DND-41 (cell line): ENCODE measurements around the gene KICS2.
A peak's percentile ranks its signal among the peaks of the same experiment; 100 is the strongest.
"Not testable (repeated sequence)": the region's sequence is repeated elsewhere in the genome, so short reads cannot be mapped to it uniquely, and the experiment has no call there.

Experiments
- ATAC-seq: fragments of 200-7000 bp; cut with Tn5 transposase; 3 replicates; pipeline ENCODE4 v1.9.1; 2021; ENCODE audit warnings: low read depth; ENCODE audit not compliant: insufficient read depth
- DNase-seq: peaks from one replicate; pipeline ENCODE4 v3.0.0-alpha.2; 2020
- H2AFZ ChIP-seq: 2 replicates; pipeline ENCODE4 v1.6.0; 2012; ENCODE audit warnings: low read depth, low read length
- H3K27ac ChIP-seq: 2 replicates; pipeline ENCODE4 v1.5.1; 2012; ENCODE audit warnings: low read length, inconsistent platforms
- H3K27me3 ChIP-seq: fragments of 200-600 bp; sonication (generic); 2 replicates; pipeline ENCODE4 v1.6.0; 2012; ENCODE audit warnings: low read length, mild to moderate bottlenecking, inconsistent platforms; ENCODE audit not compliant: insufficient read depth, poor library complexity
- H3K36me3 ChIP-seq: 2 replicates; pipeline ENCODE4 v1.5.1; 2012; ENCODE audit warnings: low read length, inconsistent platforms; ENCODE audit not compliant: insufficient read depth
- H3K4me1 ChIP-seq: 2 replicates; pipeline ENCODE4 v1.5.1; 2012; ENCODE audit warnings: mild to moderate bottlenecking, low read length; ENCODE audit not compliant: insufficient read depth
- H3K4me2 ChIP-seq: 2 replicates; pipeline ENCODE4 v1.6.0; 2012; ENCODE audit warnings: mild to moderate bottlenecking, moderate library complexity, low read length, inconsistent platforms; ENCODE audit not compliant: insufficient read depth
- H3K4me3 ChIP-seq, 2 experiments: fragments of 200-600 bp in 1 of 2; shearing (Covaris generic) in 1 of 2; 2 replicates each; pipeline ENCODE4 v1.5.1; 2012 to 2016; ENCODE audit warnings: inconsistent platforms in 2 of 2, low read length in 2 of 2, mild to moderate bottlenecking in 2 of 2, low read depth in 1 of 2, moderate library complexity in 1 of 2
- H3K79me2 ChIP-seq: 2 replicates; pipeline ENCODE4 v1.6.0; 2012; ENCODE audit warnings: low read length, inconsistent platforms; ENCODE audit not compliant: insufficient read depth
- H3K9ac ChIP-seq: 2 replicates; pipeline ENCODE4 v1.6.0; 2012; ENCODE audit warnings: low read depth, mild to moderate bottlenecking, inconsistent platforms, low read length, moderate library complexity
- H3K9me3 ChIP-seq: 2 replicates; pipeline ENCODE4 v1.5.1; 2012; ENCODE audit warnings: low read length, moderate library complexity, mild to moderate bottlenecking, inconsistent platforms; ENCODE audit not compliant: insufficient read depth, severe bottlenecking
- H4K20me1 ChIP-seq: 2 replicates; pipeline ENCODE4 v1.6.0; 2012; ENCODE audit warnings: low read length; ENCODE audit not compliant: insufficient read depth
- EZH2 ChIP-seq: IDR thresholded peaks from 3 replicates; pipeline ENCODE4 v1.6.1; 2012; ENCODE audit warnings: borderline replicate concordance, low read depth, mild to moderate bottlenecking, moderate library complexity, low read length, inconsistent platforms; ENCODE audit not compliant: severe bottlenecking
- TF ChIP-seq, protein P1 (sequence below): IDR thresholded peaks from 2 replicates; pipeline ENCODE4 v1.5.1; 2012; ENCODE audit warnings: borderline replicate concordance, low read length, moderate library complexity, mild to moderate bottlenecking; ENCODE audit not compliant: poor library complexity, severe bottlenecking; ENCODE audit errors: extremely low read depth

Gene KICS2

DNA sequence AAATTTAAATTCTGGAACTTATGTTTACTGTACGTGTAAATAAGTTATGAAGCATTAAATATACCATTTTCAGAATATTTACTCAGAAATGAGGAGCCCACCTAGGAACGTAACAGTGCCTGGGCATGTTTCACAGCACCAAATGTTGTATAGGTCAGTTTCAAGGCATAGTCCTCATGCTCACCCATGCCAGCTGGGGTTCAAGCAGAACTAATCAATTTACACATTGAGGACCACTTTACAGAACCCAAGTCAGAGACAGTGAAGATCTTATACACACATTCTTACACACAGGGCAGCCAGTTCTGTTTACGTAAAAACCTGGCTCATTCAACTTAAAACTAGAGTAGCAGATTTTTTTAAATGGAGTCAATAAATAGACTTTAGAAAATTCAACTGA lies 2.0 kb downstream of the KICS2 start:
- Histone ChIP-seq H3K27ac (no peak overlapping the region), H3K79me2 (peaks cover 16% of the 10 kb centered on the region), H3K9me3 (no peaks in the 10 kb centered on the region), H3K36me3 (peaks cover 5% of the 10 kb centered on the region), H3K9ac (no peak overlapping the region), H4K20me1 (no peaks in the 10 kb centered on the region), H3K4me1 (peaks cover 38% of the 10 kb centered on the region), H3K4me3 (no peak overlapping the region; a peak in 1 of 4 replicates), H3K4me2 (peak overlapping the region; percentile 96; the same call in 1 of the 2 replicates), H3K27me3 (no peaks in the 10 kb centered on the region), H2AFZ (no peak overlapping the region)
- ATAC-seq: no peak
- no peak for TF ChIP-seq EZH2
- TF ChIP-seq, protein P1, sequence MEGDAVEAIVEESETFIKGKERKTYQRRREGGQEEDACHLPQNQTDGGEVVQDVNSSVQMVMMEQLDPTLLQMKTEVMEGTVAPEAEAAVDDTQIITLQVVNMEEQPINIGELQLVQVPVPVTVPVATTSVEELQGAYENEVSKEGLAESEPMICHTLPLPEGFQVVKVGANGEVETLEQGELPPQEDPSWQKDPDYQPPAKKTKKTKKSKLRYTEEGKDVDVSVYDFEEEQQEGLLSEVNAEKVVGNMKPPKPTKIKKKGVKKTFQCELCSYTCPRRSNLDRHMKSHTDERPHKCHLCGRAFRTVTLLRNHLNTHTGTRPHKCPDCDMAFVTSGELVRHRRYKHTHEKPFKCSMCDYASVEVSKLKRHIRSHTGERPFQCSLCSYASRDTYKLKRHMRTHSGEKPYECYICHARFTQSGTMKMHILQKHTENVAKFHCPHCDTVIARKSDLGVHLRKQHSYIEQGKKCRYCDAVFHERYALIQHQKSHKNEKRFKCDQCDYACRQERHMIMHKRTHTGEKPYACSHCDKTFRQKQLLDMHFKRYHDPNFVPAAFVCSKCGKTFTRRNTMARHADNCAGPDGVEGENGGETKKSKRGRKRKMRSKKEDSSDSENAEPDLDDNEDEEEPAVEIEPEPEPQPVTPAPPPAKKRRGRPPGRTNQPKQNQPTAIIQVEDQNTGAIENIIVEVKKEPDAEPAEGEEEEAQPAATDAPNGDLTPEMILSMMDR: no peak
- no peak for DNase-seq

DNA sequence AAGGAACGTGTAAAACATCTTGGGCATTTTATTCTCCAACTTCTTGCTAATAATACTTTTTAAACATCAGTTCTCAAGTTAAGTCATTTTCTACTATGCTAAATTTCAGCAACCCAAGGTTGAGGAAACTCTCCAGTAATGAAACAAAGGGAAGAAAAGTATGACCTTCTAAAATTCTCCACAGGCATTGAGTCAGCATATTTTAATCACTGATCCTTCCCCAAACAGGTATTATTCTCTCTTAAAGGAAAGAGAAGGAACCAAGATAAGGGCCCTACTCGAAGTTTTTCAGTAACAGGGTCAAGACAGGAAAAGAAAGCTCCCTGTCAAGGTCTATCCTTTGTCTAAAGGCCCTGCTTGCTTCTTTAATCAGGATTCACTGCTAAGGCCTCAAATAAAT lies 3.0 kb downstream of the KICS2 start:
- Histone ChIP-seq H3K27ac (no peak overlapping the region), H3K9me3 (no peaks in the 10 kb centered on the region), H2AFZ (no peak overlapping the region), H3K27me3 (no peaks in the 10 kb centered on the region), H3K79me2 (peaks cover 16% of the 10 kb centered on the region), H3K9ac (no peak overlapping the region), H3K4me2 (peak overlapping the region; percentile 96; the same call in 1 of the 2 replicates), H3K36me3 (peaks cover 7% of the 10 kb centered on the region), H3K4me3 (no peak overlapping the region), H4K20me1 (no peaks in the 10 kb centered on the region), H3K4me1 (peaks cover 38% of the 10 kb centered on the region)
- DNase-seq (no peak), ATAC-seq (no peak)
- no peak for TF ChIP-seq EZH2
- TF ChIP-seq, protein P1: no peak

DNA sequence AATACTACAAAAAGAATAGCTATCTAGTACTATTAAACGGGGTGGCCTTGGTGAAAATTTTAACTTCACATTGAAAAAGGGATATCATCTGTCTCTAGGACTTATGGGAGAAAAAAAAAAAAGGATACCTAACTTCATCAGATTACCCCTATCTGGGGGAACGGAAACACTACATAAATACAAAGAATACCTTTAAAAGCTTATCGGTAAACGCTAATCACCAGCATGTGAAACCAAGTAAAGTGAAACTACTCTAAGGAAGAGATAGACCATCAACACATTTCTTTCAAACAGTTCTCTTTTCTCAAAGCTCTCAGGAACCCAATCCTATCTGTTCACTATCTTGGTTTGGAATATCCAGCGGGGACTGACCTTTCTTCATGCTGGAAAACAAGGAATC lies 3.5 kb downstream of the KICS2 start:
- peaks cover 16% of the 10 kb centered on the region for H3K79me2 ChIP-seq
- TF ChIP-seq, protein P1: no peak
- no peak for TF ChIP-seq EZH2
- H4K20me1 ChIP-seq: no peaks in the 10 kb centered on the region
- no peaks in the 10 kb centered on the region for H3K27me3 ChIP-seq
- H2AFZ ChIP-seq: no peak overlapping the region
- H3K4me2 ChIP-seq: peak overlapping the region; percentile 2; the same call in 1 of the 2 replicates
- no peak overlapping the region for H3K27ac ChIP-seq
- H3K4me3 ChIP-seq: no peak overlapping the region
- peaks cover 38% of the 10 kb centered on the region for H3K4me1 ChIP-seq
- H3K9ac ChIP-seq: no peak overlapping the region
- peaks cover 13% of the 10 kb centered on the region for H3K36me3 ChIP-seq
- no peak for ATAC-seq
- no peaks in the 10 kb centered on the region for H3K9me3 ChIP-seq
- DNase-seq: no peak

DNA sequence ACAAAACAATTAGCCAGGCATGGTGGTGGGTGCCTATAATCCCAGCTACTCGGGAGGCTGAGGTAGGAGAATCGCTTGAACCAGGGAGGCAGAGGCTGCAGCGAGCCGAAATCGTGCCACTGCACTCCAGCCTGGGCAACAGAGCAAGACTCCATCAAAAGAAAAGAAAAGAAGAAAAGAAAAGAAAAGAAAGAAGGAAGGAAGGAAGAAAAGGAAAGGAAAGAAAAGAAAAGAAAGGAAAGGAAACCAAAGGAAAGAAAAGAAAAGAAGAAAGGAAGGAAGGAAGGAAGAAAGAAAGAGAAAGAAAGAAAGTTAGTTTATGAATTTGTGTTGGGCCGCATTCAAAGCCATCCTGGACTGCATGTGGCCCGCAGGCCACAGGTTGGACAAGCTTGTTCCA lies 4.5 kb downstream of the KICS2 start:
- H3K27me3 ChIP-seq, H3K9me3 ChIP-seq, H3K4me2 ChIP-seq, H3K27ac ChIP-seq, DNase-seq, ATAC-seq, H3K4me3 ChIP-seq, H3K9ac ChIP-seq, H4K20me1 ChIP-seq, H2AFZ ChIP-seq: not testable (repeated sequence)
- Histone ChIP-seq H3K36me3 (peaks cover 13% of the 10 kb centered on the region), H3K79me2 (peaks cover 16% of the 10 kb centered on the region), H3K4me1 (peaks cover 30% of the 10 kb centered on the region)
